ENCODE results near the gene CAPN10.

DNA sequence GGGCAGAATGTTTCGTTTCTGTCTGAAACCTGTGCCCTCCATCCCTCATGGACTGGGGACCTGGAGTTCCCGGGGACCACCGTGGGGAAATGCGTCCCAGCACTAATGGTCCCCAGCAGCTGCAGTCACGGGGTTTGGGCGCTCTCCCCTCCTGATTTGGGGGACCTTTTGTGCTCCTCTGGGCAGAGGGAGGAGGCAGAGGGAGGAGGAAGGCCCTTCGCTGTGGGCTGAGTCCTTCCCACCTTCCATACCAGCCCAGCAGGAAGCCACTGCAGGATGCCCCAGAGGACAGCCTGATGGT lies 41.9 kb downstream of the CAPN10 start:
- TF ChIP-seq, protein P1, sequence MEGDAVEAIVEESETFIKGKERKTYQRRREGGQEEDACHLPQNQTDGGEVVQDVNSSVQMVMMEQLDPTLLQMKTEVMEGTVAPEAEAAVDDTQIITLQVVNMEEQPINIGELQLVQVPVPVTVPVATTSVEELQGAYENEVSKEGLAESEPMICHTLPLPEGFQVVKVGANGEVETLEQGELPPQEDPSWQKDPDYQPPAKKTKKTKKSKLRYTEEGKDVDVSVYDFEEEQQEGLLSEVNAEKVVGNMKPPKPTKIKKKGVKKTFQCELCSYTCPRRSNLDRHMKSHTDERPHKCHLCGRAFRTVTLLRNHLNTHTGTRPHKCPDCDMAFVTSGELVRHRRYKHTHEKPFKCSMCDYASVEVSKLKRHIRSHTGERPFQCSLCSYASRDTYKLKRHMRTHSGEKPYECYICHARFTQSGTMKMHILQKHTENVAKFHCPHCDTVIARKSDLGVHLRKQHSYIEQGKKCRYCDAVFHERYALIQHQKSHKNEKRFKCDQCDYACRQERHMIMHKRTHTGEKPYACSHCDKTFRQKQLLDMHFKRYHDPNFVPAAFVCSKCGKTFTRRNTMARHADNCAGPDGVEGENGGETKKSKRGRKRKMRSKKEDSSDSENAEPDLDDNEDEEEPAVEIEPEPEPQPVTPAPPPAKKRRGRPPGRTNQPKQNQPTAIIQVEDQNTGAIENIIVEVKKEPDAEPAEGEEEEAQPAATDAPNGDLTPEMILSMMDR (optimal IDR thresholded peaks at IDR 0.05 in 1 of 3, IDR thresholded peaks at IDR 0.05 in 1 of 3, conservative IDR thresholded peaks at IDR 0.05 in 1 of 3; ENCODE audit: extremely low read depth in 1 of 3, insufficient read depth in 2 of 3, low read length in 3 of 3) = no peak
- no peak for TF ChIP-seq EZH2 (IDR thresholded peaks at IDR 0.05; ENCODE audit: low read length)

All from keratinocyte (primary cell).